Osteocyte (in vitro differentiated cells): Measurements from ENCODE around the gene CLEC2L. TPM values are rescaled to one million over a fixed set of nuclear protein-coding genes. Genes with fewer than 3 reads are reported as not detected.

ENCODE experiments used
- DNase-seq: peaks from one replicate; pipeline ENCODE4 v3.0.0; 2021; ENCODE audit warnings: mixed read lengths; ENCODE audit not compliant: unreplicated experiment; ENCODE audit errors: extremely low spot score
- H3K27ac Mint-ChIP-seq: one replicate; pipeline ENCODE4 v1.8.0; 2021; ENCODE audit warnings: mild to moderate bottlenecking, mixed read lengths; ENCODE audit not compliant: unreplicated experiment
- H3K27me3 Mint-ChIP-seq: one replicate; pipeline ENCODE4 v1.8.0; 2021; ENCODE audit warnings: mixed read lengths; ENCODE audit not compliant: unreplicated experiment
- H3K36me3 Mint-ChIP-seq: one replicate; pipeline ENCODE4 v1.8.0; 2021; ENCODE audit warnings: mixed read lengths; ENCODE audit not compliant: unreplicated experiment
- H3K4me1 Mint-ChIP-seq: one replicate; pipeline ENCODE4 v1.8.0; 2021; ENCODE audit warnings: mixed read lengths; ENCODE audit not compliant: unreplicated experiment
- H3K4me3 Mint-ChIP-seq: one replicate; pipeline ENCODE4 v1.8.0; 2021; ENCODE audit warnings: mild to moderate bottlenecking, moderate library complexity, mixed read lengths; ENCODE audit not compliant: unreplicated experiment
- H3K9me3 Mint-ChIP-seq: one replicate; pipeline ENCODE4 v1.8.0; 2021; ENCODE audit warnings: mixed read lengths; ENCODE audit not compliant: unreplicated experiment
- CTCF ChIP-seq: fragments of 200-600 bp; sonication (generic); IDR thresholded peaks from 2 replicates; pipeline ENCODE4 v1.5.0; 2021; ENCODE audit warnings: antibody characterized with exemption, mild to moderate bottlenecking, moderate library complexity
- long read RNA-seq: library from polyadenylated mRNA; unstranded; transcript quantifications from one replicate; pipeline ENCODE4 v2.0.0, GENCODE V29; 2021
- total RNA-seq: library from RNA; stranded (reverse); gene quantifications from 2 replicates; pipeline ENCODE4 v1.2.1, GENCODE V29; 2021

The CLEC2L gene
- total RNA-seq: not detected in 2 replicates
- long read RNA-seq: 0 reads

- Mint-ChIP-seq H3K4me3 (peak within 1 kb of the TSS; percentile 47), H3K4me1 (peaks cover 3% of the 10 kb centered on the region), H3K27me3 (peaks cover 56% of the 10 kb centered on the region), H3K9me3 (no peaks in the 10 kb centered on the region), H3K27ac (no peak within 1 kb of the TSS), H3K36me3 (no peaks in the 10 kb centered on the region)
- no peak for DNase-seq
- TF ChIP-seq CTCF: no peak
Measured at GRCh38 chr7:139523199-139523941, at the start of gene CLEC2L. TSS of gene CLEC2L (plus strand) at chr7:139523685. CDS start at chr7:139523928, 243 bp downstream.

- Mint-ChIP-seq H3K9me3 (peaks cover 5% of the 10 kb centered on the region), H3K27me3 (peaks cover 16% of the 10 kb centered on the region), H3K4me3 (no peak overlapping the region), H3K4me1 (peaks cover 8% of the 10 kb centered on the region), H3K36me3 (peaks cover 4% of the 10 kb centered on the region), H3K27ac (no peak overlapping the region)
- TF ChIP-seq CTCF: no peak
- DNase-seq: no peak
Measured at GRCh38 chr7:139476139-139476538, 47.3 kb upstream of the CLEC2L start.

GRCh38 chr7:139476891-139477290 lies 46.6 kb upstream of the CLEC2L start:
- Mint-ChIP-seq H3K4me3 (no peak overlapping the region), H3K27ac (no peak overlapping the region), H3K9me3 (peaks cover 5% of the 10 kb centered on the region), H3K27me3 (peaks cover 21% of the 10 kb centered on the region), H3K4me1 (peaks cover 5% of the 10 kb centered on the region), H3K36me3 (peaks cover 4% of the 10 kb centered on the region)
- no peak for TF ChIP-seq CTCF
- DNase-seq: no peak

- no peak overlapping the region for H3K27ac Mint-ChIP-seq
- H3K4me1 Mint-ChIP-seq: peaks cover 6% of the 10 kb centered on the region
- no peak overlapping the region for H3K4me3 Mint-ChIP-seq
- no peak for DNase-seq
- no peaks in the 10 kb centered on the region for H3K9me3 Mint-ChIP-seq
- no peaks in the 10 kb centered on the region for H3K36me3 Mint-ChIP-seq
- TF ChIP-seq CTCF: no peak
- peaks cover 32% of the 10 kb centered on the region for H3K27me3 Mint-ChIP-seq
Measured at GRCh38 chr7:139479620-139480019, 43.9 kb upstream of the CLEC2L start.

- no peak overlapping the region for H3K27ac Mint-ChIP-seq
- no peak for DNase-seq
- H3K4me3 Mint-ChIP-seq: no peak overlapping the region
- peaks cover 42% of the 10 kb centered on the region for H3K27me3 Mint-ChIP-seq
- peaks cover 6% of the 10 kb centered on the region for H3K4me1 Mint-ChIP-seq
- no peaks in the 10 kb centered on the region for H3K36me3 Mint-ChIP-seq
- H3K9me3 Mint-ChIP-seq: no peaks in the 10 kb centered on the region
- TF ChIP-seq CTCF: no peak
Measured at GRCh38 chr7:139481364-139481763, 42.1 kb upstream of the CLEC2L start.
